NCI-H2196 treated with DMSO at 0.1 percent for 48 hours (cell line): ENCODE data around the gene KIF4A.
"Not testable (repeated sequence)": the region's sequence is repeated elsewhere in the genome, so short reads cannot be mapped to it uniquely, and the experiment has no call there.

Experiments
- DNase-seq: peaks from one replicate; lab custom pipeline; 2025; ENCODE audit not compliant: unreplicated experiment; lab: John Stamatoyannopoulos, UW

Gene KIF4A

GRCh38 chrX:70360366-70360765, 70.5 kb downstream of the KIF4A start:
- no peak for DNase-seq

DNA sequence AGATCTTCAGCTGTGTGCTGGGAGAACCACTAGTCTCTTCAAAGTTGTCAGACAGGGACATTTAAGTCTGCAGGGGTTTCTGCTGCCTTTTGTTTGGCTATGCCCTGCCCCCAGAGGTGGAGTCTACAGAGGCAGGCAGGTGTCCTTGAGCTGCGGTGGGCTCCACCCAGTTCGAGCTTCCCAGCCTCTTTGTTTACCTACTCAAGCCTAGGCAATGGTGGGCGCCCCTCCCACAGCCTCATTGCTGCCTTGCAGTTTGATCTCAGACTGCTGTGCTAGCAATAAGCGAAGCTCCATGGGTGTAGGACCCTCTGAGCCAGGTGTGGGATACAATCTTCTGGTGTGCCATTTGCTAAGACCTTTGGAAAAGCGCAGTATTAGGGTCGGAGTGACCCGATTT, 78.8 kb downstream of the KIF4A start:
- DNase-seq = not testable (repeated sequence)

DNA sequence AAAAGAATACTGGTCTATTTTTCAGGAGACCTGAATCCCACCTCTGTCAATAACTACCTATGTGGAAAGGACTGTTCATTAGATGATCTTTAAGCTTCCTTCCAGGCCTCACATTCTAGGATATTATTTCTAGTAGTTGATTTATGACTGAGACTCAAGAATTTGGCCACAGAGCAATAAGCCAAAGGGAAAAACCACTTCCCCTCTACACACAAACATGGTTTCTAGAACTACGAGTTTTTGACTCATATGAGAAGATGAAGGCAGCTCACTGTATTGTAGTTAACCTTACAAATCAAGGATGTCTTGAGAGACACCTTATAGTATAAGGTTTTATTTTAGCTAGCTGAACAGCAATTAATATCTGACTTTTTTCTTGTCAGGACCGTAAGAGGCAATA, 96.3 kb downstream of the KIF4A start:
- DNase-seq = no peak

DNA sequence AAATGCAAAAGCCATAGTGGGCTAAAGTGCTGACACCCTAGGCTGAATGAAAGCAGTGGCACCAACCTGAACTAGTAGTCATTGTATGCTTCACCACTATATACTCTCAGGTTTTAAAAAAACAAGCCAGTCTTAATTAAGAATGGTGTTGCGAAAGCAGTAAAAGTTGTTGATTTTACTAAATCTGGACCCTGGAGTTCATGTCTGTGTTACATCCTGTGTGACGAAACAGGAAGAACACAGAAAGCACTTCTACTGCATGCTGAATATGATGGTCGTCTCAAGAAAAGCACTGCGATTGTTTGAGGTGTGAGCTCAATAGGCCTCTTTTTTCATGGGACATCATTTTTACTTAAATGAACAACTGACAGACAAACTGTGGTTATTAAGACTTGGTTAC, 109.0 kb downstream of the KIF4A start:
- DNase-seq = no peak

DNA sequence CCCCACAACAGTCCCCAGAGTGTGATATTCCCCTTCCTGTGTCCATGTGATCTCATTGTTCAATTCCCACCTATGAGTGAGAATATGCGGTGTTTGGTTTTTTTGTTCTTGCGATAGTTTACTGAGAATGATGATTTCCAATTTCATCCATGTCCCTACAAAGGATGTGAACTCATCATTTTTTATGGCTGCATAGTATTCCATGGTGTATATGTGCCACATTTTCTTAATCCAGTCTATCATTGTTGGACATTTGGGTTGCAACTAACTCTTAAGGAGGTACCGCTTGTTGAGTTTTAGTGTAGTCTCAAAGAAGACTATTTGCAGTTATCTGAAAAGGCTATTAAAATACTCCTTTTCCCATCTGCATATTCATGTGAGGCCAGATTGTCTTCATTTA, 110.3 kb downstream of the KIF4A start:
- DNase-seq = not testable (repeated sequence)

GRCh38 chrX:70402721-70403120, 112.8 kb downstream of the KIF4A start:
- DNase-seq = no peak

DNA sequence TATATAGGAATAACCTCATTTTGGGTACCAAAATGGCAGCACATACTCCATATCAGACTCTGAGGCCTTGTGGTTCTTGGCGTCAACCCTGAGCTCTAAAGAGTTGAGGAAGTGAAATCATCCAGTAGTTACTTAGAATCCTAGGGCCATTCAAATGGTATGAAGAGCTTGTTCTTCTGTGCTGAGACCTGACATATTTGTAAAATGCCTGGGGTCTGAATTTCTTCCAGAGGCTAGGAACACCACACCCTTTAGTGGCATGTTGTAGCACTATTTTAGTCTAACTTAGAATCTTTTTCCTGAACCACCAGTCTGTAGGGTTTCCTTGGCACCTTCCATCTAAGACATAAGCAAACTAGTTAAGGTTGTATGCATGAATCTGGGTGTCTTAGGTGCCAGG, 115.1 kb downstream of the KIF4A start:
- no peak for DNase-seq

GRCh38 chrX:70410921-70411320, 121.0 kb downstream of the KIF4A start:
- no peak for DNase-seq

- no peak for DNase-seq
These were observed 121.6 kb downstream of the KIF4A start for GRCh38 chrX:70411475-70411874.

GRCh38 chrX:70421618-70422017, 131.7 kb downstream of the KIF4A start:
- no peak for DNase-seq

DNA sequence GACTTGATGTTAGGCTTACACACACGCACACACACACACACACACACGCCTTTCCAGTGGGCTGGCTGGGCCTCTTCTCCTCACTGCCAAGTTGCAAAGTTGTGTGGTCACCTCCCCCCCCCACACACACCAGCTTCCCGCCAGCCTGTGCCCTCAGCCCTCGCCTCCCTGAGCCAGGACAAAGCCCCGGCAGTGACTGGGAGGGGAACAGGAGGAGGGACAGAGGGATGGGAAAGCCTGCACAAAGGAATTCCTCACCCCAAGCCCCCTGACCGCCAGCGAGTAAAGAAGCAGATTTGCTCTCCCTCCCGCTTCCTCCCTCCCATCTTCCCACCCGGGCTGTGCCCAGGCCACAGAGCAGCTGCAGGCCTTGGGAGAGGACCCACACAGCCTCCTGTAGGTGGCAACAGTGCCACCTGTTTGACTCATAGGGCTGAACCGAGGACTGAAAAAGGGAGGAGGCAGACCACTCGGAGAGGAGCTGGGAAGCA, 133.0 kb downstream of the KIF4A start, which contains the start of gene GDPD2:
Gene GDPD2 (plus strand): TSS at position 464 of the 491 bp plus-strand sequence. CDS start 1,671 bp downstream, outside the sequence.
- DNase-seq = peak; percentile 16

GRCh38 chrX:70423936-70424675, 134.2 kb downstream of the KIF4A start:
- no peak for DNase-seq

DNA sequence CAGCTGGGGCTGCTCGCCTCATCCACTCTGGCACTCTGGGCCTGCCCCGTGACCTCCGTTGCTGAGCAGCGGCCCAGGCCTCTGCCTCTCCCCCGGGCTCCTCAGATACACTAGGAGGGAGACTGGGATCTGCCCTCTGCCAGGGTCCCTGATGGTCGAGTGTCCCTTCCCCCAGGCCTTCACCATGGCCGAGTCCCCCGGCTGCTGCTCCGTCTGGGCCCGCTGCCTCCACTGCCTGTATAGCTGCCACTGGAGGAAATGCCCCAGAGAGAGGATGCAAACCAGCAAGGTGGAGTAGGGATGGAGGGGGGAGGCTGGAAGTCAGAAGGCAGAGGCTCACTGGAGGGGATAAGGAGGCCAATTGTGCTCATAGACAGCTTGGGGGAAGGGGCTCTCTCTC, 134.9 kb downstream of the KIF4A start:
- no peak for DNase-seq

- no peak for DNase-seq
These were observed 136.7 kb downstream of the KIF4A start for GRCh38 chrX:70426286-70427278.

DNA sequence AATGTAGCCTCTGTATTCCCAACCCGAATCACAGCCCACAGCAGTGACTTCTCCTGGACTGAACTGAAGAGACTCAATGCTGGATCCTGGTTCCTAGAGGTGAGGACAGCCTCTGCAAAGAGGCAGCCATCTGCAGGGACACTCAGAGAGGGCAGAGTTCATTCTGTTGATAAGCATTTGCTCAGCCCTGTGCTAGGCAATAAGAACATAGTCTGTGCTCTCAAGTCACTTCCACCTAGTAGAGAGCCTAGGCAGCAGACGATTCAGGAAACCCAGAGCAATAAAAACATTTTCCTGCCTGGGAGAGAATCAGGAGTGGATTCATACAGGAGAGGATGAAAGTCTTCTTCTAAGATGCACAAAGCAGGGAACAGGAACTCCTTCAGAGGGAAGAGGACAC, 137.5 kb downstream of the KIF4A start:
- no peak for DNase-seq

DNA sequence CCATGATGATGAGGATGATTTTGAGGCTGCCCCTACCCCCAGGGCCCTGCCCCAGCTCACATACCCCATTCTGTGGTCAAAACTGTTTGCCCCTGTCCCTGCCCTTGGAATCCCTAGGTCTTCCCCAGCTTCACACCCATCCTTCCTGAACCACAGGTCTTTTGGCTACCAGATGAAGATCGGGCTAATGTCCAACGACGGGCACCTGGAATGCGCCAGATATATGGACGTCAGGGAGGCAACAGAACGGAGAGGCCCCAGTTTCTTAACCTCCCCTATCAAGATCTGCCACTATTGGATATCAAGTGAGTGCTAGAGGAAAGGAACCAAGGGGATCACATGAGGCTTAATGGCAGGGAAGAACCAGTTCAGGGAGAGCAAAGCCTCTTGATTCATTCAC, 139.9 kb downstream of the KIF4A start:
- no peak for DNase-seq

DNA sequence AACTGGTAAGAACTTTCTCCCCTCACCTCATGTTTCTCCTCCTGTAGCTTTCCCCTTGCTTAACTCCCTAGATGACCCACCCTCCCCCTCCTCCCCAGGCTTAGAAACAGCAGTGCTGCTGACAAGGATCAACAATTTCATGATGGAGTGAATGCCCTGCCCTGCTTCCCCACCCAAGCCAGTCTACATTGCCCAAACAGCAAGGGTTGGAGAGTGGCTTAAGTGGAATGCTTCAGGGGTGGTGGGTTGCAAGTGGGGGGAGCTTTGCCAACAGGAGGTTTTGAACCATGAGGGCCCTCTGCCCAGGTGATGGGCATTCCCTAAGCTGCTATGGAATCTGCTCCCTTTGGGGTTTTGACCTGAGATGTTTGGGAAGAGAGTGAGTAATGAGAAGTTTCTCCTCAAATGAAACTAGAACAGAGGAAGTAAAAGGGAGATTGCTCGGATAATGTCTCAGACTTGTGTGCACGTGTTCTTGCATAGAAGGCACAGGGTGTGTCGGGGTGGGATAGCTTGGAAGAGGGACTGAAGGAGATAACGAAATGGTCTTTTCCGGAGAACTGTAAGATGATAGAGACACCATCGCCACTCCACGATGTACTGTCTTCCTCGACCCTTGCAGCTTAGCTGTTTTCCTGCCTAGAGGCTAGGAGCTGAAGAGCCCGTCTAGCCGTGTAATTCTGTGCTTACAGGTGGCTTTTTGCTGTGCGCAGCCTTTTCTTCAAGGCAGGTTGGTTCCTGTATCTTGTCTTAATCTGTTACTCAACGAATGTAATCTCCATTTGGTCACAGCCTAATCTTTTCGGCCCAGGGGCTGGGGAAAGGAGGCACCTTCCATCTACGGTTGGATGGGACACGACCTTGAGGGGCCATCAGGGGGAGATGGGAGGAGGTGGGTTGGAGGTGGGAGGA, 143.3 kb downstream of the KIF4A start:
- DNase-seq = no peak

DNA sequence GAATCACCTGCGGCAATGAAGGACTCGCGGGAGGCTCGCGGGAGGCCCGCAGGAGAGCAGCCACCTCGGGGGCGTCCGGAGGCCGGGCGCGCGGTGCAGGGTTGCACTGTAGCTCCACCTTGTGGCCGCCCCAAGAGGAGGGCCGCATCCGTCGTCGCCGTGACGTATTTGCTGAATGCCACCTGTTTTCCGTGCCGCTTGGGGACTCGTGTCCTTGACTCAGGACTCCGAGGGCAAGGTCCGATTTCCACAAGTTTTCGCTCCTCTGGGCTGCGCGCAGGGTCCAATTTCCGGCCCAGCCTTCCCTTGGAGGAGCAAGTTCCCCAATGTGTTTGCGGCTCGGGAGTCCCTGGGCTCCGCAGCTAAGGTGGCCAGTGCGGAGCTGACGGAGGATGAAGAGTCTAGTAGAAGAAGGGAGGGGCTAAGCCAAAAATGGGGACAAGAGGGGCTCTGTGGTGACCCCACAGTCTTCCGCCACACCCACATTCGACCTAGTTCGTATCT, 144.0 kb downstream of the KIF4A start:
- peak; percentile 53 for DNase-seq

DNA sequence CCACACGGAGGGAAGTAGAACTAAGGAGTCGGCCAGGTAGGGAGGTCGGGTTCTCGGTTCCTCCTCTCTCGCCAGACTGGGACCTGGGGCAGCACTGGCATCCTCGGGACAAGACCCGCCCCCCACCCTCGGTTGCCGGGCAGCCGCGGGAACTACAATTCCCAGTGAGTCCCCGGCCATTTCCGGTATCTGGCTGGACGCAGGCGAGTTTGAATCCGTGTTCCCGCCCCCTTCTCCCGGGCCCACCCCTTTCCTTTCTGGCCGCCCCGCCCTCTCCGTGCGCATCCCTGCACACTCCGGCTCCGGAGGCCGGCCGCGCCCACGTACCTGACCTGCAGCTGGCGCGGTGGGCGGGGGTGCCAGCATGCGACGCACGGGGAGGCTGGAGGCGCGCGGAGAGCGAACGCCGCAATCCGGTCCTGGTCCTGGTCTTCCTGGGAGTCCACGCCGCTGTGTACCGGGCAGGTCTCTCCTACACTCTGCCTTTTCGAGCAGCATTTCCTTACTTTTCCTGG, 144.5 kb downstream of the KIF4A start:
- peak; percentile 83 for DNase-seq

GRCh38 chrX:70434914-70435586, 145.1 kb downstream of the KIF4A start:
- DNase-seq = no peak
